Measurements from ENCODE around the gene WFDC2.
"Not testable (repeated sequence)": the region's sequence is repeated elsewhere in the genome, so short reads cannot be mapped to it uniquely, and the experiment has no call there.

Gene WFDC2

GRCh38 chr20:45452772-45453691 lies 16.5 kb upstream of the WFDC2 start:
- DNase-seq = no peak

DNA sequence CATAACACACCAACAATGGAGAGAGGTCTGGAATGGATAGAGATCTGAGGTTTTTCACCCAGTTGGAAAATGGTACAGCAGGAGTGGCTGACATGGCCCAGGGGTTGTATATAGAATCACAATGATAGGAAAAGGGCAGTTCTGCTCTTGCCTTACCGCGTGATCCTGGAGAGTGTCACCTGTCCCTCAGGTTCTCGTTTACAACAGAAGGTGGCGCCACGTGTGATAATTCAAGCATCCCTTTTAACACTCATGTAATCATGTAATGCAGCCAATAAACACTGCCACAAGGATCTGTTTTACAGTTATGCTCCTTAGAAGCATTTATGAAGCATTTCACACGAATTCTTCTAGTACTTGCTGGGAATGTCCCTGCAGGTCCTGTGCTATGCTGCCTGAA lies 12.9 kb upstream of the WFDC2 start:
- DNase-seq = no peak

DNA sequence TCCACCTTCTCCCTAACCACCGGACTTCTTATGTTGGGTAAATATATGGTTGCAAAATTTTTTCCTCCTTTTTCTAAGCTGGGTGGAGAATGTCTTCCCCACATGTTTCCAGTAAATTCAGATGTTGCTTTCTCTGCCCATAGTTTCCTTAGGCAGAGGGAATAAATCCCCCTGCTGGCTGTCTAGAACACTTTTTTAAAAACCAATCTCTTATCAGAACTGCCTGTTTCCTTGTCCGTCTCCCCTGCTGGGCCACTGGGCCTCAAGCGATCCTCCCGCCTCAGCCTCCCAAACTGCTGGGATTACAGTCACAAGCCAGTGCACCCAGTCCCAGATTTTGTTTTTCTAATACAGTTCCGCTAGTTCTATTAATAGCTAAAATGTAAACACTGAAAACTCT lies 9.9 kb upstream of the WFDC2 start:
- DNase-seq = no peak

DNA sequence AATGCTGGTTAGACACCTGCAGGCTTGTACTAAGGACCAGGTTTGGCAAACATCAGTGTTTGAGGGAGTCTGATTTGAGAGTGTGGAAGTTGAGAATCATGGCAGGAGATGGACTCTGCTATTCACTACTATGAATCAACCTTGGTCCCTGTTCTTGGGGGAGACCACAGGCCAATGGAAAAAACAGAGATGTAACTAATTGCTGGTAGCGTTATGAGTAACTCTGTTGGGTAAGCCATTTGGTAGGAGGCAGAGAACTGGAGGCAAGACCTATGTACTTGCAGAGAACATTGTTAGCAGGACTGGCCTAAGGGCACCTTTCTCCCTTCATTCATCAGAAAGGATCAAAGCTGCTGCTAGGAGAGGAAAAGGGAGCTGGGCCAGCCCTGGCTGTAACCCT lies 8.3 kb upstream of the WFDC2 start:
- no peak for DNase-seq

DNA sequence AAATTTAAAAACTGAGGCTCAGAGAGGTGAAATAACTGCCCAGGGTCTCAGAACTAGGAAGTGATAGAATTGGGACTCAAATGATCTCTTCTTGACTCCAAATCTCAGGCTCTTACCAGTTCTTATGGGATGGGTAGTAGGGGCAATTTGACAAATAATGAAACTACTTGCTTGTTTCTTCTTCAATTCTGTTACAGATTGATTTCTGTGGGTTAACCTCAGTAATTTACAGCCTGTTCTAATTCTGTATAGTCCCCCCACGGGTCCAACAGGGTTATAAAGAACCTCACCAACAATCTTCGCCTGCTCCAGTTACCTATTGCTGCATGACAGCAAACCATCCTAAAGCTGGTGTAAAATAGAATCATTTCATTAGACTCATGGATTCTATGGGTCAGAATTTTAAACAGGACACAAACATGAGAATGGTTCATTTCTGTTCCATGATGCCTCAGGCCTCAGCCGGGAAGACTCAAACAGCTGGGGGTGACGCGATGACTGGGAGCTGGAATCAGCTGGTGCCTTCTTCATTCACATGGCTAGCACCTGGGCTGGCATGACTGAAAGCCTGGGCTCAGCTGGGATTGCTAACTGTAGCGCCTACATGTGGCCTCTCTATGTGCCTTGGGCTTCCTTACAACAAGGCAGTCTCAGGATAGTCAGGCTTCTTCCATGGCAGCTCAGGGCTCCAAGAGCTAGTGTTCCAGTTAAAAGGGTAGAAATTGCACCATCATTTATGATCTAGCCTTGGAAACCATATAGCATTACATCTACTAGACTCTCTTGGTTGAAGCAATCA lies 6.6 kb upstream of the WFDC2 start:
- DNase-seq = no peak

DNA sequence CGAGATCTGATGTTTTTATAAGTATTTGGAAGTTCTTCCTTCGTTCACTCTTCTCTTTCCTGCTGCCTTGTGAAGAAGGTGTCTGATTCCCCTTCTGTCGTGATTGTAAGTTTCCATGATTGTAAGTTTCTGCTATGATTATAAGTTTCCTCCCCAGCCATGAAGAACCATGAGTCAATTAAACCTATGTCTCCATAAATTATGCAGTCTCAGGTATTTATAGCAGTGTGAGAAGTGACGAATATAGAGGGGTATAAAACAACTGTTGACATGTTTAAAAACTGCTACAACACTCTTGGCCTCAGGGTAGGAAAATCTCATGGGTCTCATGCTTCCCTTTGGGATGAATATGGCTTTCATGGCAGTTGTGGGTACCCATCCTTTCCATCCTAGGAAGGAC lies 5.8 kb upstream of the WFDC2 start:
- DNase-seq = no peak

- no peak for DNase-seq
Observed at GRCh38 chr20:45465491-45466266, 3.9 kb upstream of the WFDC2 start.

GRCh38 chr20:45467172-45467571 lies 2.4 kb upstream of the WFDC2 start:
- no peak for DNase-seq

- DNase-seq = no peak
Observed at GRCh38 chr20:45467861-45468260, 1.7 kb upstream of the WFDC2 start.

- peak; percentile 70 for DNase-seq
Observed at GRCh38 chr20:45470262-45470931, 844 bp downstream of the WFDC2 start.

- no peak for DNase-seq
Observed at GRCh38 chr20:45470937-45471336, 1.4 kb downstream of the WFDC2 start.

- not testable (repeated sequence) for DNase-seq
Observed at GRCh38 chr20:45472286-45472685, 2.7 kb downstream of the WFDC2 start.

DNA sequence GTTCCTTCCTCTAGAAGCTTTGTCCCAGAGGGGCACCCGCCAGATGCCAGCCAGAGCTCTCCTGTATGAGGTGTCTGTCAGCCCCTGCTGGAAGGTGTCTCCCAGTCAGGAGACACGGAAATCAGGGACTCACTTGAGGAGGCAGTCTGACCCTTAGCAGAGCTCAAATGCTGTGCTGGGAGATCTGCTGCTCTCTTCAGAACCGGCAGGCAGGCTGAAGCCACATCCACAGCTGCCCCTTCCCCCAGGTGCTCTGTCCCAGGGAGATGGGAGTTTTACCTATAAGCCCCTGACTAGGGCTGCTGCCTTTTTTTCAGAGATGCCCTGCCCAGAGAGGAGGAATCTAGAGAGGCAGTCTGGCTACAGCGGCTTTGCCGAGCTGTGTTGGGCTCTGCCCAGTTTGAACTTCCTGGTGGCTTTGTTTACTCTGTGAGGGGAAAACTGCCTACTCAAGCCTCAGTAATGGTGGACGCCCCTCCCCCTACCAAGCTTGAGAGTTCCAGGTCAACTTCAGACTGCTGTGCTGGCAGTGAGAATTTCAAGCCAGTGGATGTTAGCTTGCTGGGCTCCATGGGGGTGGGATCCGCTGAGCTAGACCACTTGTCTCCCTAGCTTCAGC lies 8.1 kb downstream of the WFDC2 start:
- DNase-seq = not testable (repeated sequence)

DNA sequence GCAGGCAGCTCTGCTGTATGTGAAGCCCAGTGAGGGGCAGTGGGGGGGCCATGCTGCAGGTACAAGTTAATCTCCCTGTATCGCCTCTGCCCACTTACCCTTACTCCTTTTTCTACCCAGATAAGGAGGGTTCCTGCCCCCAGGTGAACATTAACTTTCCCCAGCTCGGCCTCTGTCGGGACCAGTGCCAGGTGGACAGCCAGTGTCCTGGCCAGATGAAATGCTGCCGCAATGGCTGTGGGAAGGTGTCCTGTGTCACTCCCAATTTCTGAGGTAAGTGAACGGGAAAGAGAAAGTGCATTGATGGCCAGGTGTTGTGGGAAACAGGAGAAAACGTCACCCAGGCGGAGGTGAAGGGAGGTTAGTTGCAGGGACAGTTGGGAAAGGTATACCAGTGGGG lies 10.3 kb downstream of the WFDC2 start:
- no peak for DNase-seq

DNA sequence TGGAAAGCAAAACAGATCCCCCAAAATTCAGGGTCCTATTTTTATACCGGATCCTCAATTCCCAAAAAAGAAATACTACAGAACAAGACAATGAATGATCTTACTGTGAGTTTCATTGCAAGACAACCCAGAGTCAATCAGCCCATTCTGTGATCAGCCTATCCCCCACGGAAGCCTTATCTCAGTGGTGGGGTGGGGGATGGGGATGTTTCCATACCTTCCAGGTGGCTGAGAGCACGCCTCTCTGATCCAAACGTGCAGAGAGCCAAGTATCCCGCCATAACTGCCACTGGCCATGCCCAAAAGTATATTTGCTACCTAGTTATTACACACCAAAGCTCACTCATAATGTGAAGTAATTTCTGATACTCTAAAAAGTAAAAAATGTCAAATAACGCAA lies 15.1 kb downstream of the WFDC2 start:
- DNase-seq = no peak

GRCh38 chr20:45485388-45485787 lies 15.8 kb downstream of the WFDC2 start:
- DNase-seq = no peak

DNA sequence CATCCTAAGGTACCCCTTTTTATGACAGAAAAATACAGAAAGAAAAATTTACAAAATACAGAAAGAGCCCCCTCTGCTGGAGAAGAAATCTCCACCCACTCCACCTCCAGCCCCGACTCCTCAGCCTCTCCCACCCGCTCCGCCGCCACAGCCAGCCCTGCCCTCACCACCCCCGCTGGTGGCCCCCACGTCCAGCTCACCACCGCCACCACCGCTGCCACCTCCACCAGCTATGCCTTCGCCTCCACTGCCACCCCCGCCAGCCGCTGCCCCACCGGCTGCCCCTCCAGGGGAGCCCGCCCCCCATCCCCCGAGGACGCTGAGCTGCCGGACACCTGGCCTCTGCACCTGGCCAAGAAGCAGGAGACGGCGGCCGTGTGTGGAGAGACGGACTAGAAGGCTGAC lies 17.7 kb downstream of the WFDC2 start:
- no peak for DNase-seq

- DNase-seq = no peak
Observed at GRCh38 chr20:45489083-45489531, 19.6 kb downstream of the WFDC2 start.

GRCh38 chr20:45495501-45495941 lies 26.0 kb downstream of the WFDC2 start:
- DNase-seq = no peak

DNA sequence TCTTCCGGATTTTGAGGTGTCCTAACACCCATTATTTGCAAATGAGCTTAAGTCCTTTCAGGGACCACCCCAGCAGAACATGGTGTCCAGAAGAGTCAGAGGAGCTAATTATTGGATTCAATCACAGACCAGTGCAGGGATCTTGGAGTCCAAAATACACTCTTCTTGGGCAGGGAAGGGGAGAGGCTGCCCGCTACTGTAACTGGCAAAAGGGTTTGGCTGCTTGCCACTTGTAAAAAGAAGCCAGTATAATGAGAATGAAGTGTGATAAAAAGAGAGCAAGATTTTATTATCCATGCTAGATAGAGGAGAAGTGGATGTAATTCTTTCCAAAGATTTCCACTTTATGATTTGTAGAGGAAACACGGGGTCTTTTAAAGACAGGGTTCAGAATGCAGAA lies 26.6 kb downstream of the WFDC2 start:
- DNase-seq = no peak

- DNase-seq = no peak
Observed at GRCh38 chr20:45497971-45498494, 28.5 kb downstream of the WFDC2 start.

GRCh38 chr20:45500022-45500421 lies 30.5 kb downstream of the WFDC2 start:
- DNase-seq = no peak

Data from islet precursor cell (in vitro differentiated cells).